SK-N-MC (cell line): ENCODE measurements around the gene RXFP4.

Experiments
- EZH2 ChIP-seq: fragments of 200-600 bp; sonication (generic); IDR thresholded peaks from one replicate; pipeline ENCODE4 v1.6.1; 2017; ENCODE audit warnings: antibody characterized with exemption
- FOXP2 ChIP-seq: optimal IDR thresholded peaks from 2 replicates; pipeline ENCODE3; 2011; ENCODE audit warnings: mild to moderate bottlenecking, moderate library complexity; ENCODE audit not compliant: insufficient read depth; ENCODE audit errors: extremely low read length, control extremely low read depth

DNA sequence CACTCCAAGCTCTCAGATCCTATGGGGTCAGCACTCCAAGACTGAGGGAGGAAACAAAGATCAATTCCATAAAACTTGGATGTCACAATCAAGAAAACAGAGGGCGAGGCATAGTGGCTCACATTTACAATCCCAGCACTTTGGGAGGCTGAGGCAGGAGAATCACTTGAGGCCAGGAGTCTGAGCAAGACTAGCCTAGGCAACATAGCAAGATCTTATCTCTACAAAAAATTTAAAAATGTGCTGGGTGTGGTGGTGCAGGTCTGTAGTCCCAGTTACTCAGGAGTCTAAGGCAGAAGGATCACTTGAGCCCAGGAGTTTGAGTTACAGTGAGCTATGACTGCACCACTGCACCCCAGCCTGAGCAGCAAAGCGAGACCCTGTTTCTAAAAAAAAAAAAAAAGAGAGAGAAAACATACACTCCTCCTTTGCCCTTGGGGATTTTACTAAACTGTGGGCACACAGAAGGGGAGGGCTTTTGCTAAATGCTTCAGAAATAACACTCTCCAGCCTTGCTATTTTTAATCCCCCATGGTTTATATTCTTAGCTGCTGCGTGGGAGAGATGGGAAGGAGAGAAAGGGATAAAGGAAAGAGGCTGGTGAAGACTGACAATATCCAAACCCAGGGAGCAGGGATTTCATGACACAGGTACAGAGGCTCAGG is 18.8 kb downstream of the RXFP4 start:
- no peak for TF ChIP-seq FOXP2
- TF ChIP-seq EZH2: no peak
